Cardiac fibroblast (primary cell): ENCODE results near the gene LYRM4.

Experiments
- DNase-seq, 2 donors: peaks; one replicate each; pipeline versions ENCODE4 v3.0.0 to v3.0.0-alpha.2; 2010; ENCODE audit warnings: low read depth in 2 of 2
- H3K4me3 ChIP-seq, 2 donors: replicated peaks in 1 of 2; 1 replicate in 1 of 2; 2 replicates in 1 of 2; pipeline ENCODE4 v1.5.1; 2011; ENCODE audit warnings: low read depth in 2 of 2, low read length in 2 of 2, mild to moderate bottlenecking in 2 of 2, moderate library complexity in 1 of 2
- TF ChIP-seq, protein P1 (sequence below): IDR thresholded peaks from one replicate; pipeline ENCODE4 v1.5.1; 2011; ENCODE audit warnings: low read depth, mild to moderate bottlenecking, low read length, inconsistent platforms

LYRM4 gene

DNA sequence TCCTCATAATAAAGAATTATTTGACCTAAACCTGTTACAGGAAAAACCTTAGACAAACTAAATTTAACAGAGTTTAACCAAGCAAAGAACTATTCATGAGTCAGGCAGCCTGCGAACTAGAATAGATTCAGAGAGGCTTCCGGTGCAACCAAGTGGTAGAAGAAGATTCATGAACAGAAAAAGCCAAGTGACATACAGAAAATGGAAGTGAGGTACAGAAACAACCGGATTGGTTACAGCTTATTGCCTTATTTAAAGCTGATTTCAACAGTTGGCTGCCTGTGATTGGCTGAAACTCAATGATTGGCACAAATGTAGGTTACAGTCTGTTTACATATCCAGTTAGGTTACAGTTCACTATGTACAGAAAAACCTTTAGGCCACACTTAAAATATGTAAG lies 165.5 kb downstream of the LYRM4 start:
- no peak overlapping the region for H3K4me3 ChIP-seq
- TF ChIP-seq, protein P1, sequence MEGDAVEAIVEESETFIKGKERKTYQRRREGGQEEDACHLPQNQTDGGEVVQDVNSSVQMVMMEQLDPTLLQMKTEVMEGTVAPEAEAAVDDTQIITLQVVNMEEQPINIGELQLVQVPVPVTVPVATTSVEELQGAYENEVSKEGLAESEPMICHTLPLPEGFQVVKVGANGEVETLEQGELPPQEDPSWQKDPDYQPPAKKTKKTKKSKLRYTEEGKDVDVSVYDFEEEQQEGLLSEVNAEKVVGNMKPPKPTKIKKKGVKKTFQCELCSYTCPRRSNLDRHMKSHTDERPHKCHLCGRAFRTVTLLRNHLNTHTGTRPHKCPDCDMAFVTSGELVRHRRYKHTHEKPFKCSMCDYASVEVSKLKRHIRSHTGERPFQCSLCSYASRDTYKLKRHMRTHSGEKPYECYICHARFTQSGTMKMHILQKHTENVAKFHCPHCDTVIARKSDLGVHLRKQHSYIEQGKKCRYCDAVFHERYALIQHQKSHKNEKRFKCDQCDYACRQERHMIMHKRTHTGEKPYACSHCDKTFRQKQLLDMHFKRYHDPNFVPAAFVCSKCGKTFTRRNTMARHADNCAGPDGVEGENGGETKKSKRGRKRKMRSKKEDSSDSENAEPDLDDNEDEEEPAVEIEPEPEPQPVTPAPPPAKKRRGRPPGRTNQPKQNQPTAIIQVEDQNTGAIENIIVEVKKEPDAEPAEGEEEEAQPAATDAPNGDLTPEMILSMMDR, result no peak
- peak in 1 of 2 donors; percentile 54 for DNase-seq

DNA sequence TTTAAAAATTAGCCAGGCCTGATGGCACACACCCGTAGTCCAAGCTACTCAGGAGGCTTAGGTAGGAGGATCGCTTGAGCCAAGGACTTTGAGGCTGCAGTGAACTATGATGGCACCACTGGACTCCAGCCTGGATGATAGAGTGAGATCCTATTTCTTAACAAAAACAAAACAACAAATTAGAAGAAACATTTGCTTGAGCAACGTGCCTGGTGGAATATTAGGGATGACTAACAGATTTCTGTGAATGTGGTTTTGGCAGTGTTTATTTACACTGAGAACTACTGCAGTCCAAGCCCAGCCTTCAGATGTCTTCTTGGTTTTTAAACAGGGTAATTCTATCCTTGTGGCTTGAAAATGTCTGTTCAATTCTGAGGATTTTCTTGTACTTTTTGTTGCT lies 166.4 kb downstream of the LYRM4 start:
- TF ChIP-seq, protein P1, result no peak
- no peak overlapping the region for H3K4me3 ChIP-seq

DNA sequence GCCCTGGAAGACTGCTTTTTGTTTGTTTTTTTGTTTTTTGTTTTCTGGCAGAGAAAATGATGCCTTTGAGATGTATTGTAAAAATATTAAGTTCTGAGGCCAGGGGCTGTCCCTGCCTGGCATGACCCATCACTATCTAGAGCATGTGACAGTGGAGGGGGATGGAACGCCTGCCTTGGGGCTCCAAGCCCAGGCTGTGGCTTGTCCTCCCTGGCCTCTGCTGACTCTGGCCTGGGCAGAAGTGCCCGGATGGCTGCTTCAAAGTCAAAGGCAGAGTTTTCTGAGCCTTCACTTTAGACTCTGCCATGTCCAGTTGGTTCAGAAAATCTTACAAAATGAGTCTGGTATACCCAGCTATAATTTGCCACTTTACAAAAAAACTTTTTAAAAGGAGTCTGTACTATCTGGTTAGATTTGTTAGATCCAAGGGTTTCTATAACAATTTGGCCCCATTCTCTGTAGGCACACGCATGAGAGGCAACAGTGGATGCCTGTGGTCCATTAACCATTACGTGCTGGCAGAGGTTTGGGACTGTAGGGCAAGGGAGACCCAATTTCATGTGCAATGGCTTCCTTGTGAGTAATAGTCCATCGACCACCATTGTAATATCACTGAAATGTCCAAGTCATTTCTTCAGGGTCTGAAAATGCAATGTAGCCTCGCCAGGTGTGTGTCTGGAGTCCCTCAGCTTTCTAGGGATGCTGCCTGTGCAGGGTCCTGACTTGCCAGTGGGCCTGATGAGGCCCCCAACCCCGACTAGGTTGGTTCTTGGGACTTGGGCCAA lies 167.3 kb downstream of the LYRM4 start:
- no peak for DNase-seq
- TF ChIP-seq, protein P1, result no peak
- H3K4me3 ChIP-seq, result no peak overlapping the region

More for the DNA sequence above, 166.4 kb downstream of the LYRM4 start:
- DNase-seq, result peak; percentile 83 to 92

DNA sequence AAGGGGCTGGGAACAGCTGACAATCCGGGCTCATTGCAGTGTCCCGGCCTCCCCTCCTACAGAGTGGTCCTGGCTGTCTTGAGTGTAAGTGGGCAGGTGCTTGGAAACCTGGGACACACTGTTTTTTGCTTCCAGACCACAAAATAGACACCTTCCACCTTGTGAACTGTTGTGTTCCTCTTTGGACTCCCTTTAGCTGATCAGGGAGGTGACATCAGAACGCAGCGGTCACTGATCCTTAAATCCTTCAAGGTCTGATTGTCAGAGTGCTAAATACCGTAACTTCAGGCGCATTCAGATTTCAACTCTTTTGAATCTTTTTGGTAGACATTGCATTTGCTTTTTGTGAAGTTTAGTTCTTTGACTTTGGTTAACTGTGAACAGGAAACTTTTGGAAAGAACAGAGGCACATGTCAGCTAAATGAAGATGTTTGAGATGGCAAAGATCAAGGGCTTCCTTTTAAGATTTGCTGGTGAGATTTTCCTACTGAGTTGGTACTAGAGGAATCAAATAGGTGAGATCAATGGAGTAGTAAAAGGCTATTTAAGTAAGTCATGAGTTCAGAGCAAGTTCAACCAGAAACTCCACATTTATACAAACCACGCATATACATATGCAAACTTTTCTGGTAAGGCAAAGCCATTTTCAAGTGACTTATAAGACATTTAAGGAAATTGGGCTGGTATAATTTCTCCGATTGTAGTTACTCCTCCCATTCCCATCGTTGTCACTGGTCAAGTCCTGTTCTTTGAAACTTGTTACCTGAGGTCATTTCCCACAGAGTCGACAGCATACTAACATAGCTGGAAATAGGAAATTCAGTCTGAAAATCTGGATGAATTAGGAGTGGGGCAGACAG lies 169.3 kb downstream of the LYRM4 start:
- DNase-seq, result no peak
- TF ChIP-seq, protein P1, result no peak
- no peak overlapping the region for H3K4me3 ChIP-seq

DNA sequence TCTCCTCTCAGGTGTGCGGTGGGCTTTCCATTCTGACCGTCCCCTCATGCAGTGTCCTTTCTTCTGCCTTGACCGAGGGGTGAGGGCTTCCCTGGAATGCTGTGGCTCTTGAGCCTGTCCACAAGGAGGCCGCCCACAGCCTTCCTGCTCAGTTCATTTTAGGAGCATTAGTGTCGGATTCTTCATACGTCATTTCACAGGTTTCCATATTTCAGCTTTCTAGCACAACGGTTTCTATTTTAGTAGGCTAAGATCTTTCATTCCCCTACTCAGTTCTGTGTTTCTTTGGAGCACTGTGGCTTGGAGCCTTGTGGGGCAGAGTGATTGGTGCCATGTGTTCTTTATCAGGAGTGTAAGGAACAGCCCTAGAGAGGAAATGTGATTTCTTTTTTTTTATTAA lies 170.1 kb downstream of the LYRM4 start:
- H3K4me3 ChIP-seq, result no peak overlapping the region
- DNase-seq, result no peak
- TF ChIP-seq, protein P1, result no peak

DNA sequence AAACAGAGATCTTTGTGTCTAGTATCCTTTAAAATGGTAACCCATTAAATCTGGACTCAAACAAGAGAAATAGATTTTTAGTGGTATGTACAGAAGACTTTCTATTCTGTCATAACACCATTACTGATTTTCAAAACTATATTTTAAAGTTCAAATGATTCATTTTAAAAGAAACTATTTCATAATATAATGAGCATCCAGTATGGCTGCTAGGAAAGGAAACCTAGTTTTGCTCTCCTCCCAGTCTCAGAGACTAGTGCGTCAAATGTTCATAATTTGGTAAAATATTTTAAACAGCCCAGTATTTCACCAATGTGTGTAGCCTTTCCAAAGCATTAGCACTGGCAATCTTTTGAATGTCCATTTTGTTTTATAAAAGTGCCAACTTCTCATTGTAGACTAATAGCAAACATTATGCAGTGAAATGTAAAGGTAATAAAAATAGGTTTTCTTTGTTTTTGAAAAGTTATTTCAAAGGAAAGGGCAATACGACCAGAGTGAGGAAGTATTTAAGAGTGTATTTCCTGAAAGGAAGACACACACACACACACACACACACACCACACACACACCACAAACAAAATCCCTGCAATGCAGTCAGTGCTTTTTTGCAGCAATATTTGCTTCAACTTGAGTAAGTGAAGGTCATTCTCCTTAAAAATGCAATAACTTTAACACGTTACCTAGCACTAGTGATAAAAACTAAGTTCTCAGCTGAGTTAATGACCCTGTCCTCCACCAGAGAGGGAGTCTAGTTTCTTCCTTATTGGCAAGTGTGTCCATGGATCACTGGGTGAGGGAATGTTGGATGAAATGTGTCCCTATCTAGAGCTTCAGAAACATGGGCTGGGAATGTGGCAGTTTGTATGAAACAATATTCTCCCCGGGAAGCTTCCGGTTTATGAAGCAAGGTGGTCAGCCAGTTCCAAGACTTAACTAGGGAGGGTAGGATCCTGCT lies 171.0 kb downstream of the LYRM4 start:
- no peak for DNase-seq
- H3K4me3 ChIP-seq, result no peak overlapping the region
- TF ChIP-seq, protein P1, result no peak
